GM12878 (cell line): ENCODE data around the gene DMAC2.

ENCODE experiments used
- EZH2 ChIP-seq: IDR thresholded peaks from 2 replicates; pipeline ENCODE4 v1.6.1; 2012; ENCODE audit warnings: low read depth, mild to moderate bottlenecking, control low read depth, inconsistent platforms, low read length, borderline replicate concordance; ENCODE audit not compliant: control insufficient read depth
- FOXM1 ChIP-seq: IDR thresholded peaks from 2 replicates; pipeline ENCODE4 v1.6.1; 2012; ENCODE audit warnings: low read depth, mild to moderate bottlenecking, inconsistent platforms, low read length, moderate library complexity
- KAT2A ChIP-seq: conservative IDR thresholded peaks from 2 replicates; pipeline ENCODE4 v1.6.1; 2011; ENCODE audit warnings: low read depth, low read length; ENCODE audit not compliant: control insufficient read depth
- PML ChIP-seq: IDR thresholded peaks from 2 replicates; pipeline ENCODE4 v1.6.1; 2012; ENCODE audit warnings: low read length, inconsistent platforms
- RCOR1 ChIP-seq: conservative IDR thresholded peaks from 2 replicates; pipeline ENCODE4 v1.6.1; 2012; ENCODE audit warnings: low read depth, low read length, improper control_type of control experiment
- TF ChIP-seq, protein P1 (sequence below), 3 experiments: IDR thresholded peaks in 2 of 3; conservative IDR thresholded peaks in 1 of 3; 2 replicates each; pipeline ENCODE4 v1.5.1; 2011; ENCODE audit warnings: low read depth in 3 of 3, low read length in 3 of 3, mild to moderate bottlenecking in 3 of 3, control low read depth in 2 of 3, moderate library complexity in 2 of 3, inconsistent platforms in 1 of 3, mixed read lengths in 1 of 3; ENCODE audit not compliant: control insufficient read depth in 2 of 3, insufficient read depth in 1 of 3; ENCODE audit errors: extremely low read depth in 1 of 3

DNA sequence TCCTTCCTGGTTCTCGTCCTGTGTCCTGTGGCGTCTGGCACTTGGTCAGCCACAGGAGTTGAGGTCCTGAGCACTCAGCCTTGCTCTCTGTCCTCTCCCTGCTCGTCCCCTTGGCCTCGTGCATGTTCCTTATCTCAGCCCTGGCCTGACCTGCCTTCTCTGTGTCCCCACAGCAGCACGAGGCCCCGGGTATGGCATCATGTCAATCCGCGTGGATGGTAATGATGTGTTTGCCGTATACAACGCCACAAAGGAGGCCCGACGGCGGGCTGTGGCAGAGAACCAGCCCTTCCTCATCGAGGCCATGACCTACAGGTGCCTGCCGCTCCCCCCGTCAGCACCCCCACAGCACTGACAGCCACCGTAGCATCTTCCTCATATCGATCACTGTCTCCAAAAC is 17.3 kb downstream of the DMAC2 start:
- TF ChIP-seq RCOR1 (no peak), FOXM1 (no peak), PML (no peak), EZH2 (no peak), KAT2A (no peak)
- TF ChIP-seq, protein P1, sequence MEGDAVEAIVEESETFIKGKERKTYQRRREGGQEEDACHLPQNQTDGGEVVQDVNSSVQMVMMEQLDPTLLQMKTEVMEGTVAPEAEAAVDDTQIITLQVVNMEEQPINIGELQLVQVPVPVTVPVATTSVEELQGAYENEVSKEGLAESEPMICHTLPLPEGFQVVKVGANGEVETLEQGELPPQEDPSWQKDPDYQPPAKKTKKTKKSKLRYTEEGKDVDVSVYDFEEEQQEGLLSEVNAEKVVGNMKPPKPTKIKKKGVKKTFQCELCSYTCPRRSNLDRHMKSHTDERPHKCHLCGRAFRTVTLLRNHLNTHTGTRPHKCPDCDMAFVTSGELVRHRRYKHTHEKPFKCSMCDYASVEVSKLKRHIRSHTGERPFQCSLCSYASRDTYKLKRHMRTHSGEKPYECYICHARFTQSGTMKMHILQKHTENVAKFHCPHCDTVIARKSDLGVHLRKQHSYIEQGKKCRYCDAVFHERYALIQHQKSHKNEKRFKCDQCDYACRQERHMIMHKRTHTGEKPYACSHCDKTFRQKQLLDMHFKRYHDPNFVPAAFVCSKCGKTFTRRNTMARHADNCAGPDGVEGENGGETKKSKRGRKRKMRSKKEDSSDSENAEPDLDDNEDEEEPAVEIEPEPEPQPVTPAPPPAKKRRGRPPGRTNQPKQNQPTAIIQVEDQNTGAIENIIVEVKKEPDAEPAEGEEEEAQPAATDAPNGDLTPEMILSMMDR (IDR thresholded peaks at IDR 0.05 in 2 of 3, conservative IDR thresholded peaks at IDR 0.05 in 1 of 3; ENCODE audit: control insufficient read depth in 2 of 3, extremely low read depth in 1 of 3, insufficient read depth in 1 of 3, low read depth in 3 of 3, low read length in 3 of 3), result no peak
